Measurements from ENCODE around the gene FAM78A.

The FAM78A gene, protein sequence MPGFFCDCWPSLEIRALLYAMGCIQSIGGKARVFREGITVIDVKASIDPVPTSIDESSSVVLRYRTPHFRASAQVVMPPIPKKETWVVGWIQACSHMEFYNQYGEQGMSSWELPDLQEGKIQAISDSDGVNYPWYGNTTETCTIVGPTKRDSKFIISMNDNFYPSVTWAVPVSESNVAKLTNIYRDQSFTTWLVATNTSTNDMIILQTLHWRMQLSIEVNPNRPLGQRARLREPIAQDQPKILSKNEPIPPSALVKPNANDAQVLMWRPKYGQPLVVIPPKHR

DNA sequence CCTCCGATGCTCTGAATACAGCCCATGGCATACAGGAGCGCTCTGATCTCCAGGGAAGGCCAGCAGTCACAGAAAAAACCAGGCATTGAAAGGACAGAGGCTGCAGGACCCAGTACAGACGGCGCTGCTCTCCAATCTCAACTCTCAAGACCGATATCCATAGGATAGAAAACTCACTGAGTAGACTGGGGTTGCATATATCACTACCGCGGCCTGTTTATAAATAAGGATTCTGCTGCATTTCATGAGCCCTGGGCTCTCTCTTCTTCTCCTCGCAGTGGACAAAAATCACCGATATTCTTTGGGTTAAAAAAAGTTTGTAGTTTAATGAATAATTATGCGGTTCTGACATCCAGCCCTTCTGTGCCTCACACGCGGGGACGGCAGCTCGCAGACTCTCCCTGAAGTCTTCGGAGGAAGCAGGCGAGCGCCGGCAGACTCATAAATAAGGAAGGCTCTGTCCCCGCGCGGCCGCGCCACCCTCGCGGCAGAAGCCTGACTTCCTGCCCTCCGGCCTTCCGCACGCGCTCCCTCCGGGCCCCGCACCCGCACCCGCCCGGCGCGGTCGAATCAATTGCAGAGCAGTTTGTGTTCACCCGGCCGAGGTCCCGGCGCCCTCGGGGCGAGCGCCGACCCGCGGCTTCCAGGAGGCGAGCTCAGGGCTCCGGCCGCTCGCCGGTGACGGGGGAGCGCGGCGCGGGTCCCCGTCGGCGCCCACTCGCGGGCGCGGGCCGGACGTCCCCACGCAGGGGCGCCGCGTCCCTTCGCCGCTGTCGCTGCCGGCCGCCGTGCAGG, at the start of gene FAM78A:
TSS of gene FAM78A (minus strand) at position 417 of the 795 bp plus-strand sequence. CDS start at position 86, 331 bp downstream.
- DNase-seq (ENCODE audit: low spot score), result peak; percentile 74

DNA sequence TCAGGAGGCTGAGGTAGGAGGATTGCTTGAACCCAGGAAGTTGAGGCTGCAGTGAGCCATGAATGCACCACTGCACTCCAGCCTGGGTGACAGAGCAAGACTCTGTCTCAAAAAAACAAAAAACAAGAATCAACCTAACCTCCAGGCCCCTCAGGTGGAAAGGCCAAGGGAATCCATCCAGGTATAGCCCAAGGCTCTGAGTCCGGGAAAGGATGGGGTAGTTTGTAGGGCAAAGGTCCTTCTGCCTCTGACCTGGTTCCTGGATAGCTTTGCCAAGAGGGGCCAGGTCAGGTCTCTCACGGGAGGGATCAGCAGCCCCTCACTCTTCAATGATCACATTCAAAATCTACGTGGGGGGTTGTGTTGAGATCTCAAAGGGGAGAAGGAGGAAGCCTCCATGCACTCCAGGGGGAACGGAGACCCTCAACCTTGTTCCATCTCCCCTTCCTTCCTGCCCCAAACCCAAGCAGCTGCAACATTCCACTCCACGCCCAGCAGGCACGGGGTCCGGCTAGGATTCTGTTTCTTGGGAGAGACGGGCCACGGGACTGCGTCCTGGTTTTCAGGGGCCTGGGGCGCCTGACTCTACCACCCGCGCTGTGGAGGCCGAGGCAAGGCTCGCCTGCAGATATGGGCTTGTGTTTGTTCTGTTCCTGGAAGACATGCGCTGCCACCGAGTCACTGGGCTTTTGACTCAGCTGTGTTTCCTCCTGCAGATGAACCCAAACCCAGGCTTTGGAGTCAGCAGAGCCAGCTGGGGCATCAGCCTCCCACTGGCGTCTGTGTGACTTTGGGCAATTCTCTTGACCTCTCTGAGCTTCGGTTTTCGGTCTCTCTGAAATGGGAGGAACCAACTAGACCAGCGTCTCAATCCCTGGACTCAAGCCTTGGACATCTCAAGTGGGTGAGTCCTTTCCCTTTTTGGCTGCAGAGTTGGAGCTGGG, 48.7 kb upstream of the FAM78A start:
- no peak for DNase-seq (ENCODE audit: low spot score)

DNA sequence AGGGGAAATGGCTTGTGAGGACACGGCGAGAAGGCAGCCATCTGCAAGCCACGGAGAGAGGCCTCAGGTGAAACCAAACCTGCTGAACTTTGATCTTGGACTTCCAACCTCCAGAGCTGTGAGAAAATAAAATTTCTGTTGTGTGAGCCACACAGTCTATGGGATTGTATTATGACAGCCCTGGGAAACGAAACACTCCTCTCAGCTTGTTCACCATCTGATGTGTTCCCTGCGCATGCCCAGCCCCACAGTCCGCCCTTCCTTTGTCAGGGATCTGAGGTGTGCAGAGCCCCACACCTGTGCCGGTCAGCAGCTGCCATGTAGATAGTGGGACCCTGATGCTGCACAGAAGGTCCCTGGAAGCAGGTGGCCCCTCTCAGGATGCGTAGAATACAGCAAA, 47.3 kb upstream of the FAM78A start:
- no peak for DNase-seq (ENCODE audit: low spot score)

DNA sequence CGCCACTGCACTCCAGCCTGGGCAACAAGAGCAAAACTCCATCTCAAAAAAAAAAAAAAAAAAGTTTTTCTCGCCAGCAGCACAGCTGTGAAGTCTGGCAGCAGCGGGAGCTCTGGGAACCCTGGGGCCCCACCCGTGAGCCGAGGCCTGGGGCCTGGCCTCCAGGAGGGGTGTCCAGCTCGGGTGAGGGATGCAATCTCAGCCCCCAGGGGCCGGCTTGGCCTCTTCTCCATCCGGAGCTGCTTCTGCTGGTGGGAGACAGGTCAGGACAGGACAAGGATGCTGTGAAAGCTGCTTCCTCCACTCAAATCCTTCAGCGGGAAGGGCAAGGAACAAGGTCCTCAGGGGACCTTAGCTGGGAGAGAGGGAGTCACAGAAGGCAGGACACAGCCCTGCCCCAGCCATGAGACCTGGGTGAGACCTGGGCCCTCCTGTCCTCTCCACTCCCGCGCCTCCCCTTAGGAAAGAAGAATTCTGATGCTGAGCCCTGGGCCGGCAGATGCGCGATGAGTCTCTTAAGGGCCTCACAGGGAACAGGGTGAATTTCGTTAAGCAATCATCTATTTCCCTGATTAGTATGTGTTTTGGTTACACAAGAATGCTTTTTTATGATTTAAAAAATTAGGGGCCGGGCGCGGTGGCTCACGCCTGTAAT, 43.8 kb upstream of the FAM78A start:
- DNase-seq (ENCODE audit: low spot score), result no peak

DNA sequence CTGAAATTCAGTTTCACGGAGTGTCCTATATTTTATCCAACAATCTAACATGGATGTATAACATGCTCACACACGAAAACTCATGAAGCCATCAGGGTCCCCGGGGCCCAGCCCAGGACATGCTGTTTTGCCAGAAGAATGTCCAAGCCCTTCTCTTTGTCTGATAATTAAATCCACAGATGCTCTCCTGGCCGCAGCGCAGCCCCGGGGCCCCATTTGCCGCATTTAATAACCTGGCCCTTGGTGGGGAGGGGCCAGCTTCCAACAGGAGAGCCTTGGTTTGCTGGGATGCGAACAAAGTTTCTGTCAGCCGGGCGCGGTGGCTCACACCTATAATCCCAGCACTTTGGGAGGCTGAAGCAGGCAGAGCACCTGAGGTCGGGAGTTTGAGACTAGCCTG, 43.2 kb upstream of the FAM78A start:
- no peak for DNase-seq (ENCODE audit: low spot score)

DNA sequence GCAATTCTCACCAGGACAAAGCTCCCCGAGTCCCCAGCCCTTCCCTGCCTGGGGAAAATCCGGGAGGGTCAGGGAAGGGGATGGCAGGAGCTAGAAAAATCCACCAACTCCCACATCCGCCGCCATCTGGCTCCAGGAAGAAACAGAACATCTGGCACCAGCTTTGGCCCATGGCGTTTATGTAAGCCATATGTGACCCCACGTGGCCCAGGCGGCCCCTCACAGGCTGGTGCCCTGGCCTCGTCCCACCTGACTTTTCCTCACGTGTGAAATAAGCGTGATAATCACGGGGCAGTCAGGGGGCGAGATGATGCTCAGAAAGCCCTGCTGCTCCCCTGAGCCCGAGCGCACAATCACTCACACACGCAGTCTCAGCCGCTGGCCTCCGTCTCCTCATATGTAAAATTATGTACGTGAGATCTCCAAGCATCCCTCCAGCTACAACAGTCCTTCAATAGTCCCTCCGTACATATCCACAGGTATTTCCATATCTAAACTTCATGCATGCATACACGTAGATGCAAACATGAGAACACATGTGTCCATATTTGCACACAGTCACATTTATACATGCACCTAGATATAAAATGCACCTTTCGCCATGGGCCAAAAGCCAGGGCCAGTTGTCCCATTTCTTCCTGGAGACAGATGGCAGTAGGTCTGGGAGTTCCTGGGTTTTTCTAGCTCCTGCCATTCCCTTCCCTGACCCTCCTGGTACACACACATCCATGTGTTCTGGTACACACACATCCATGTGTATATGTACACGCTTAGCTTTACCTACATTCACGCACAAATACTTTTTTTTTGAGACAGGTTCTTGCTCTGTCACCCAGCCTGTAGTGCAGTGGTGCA, 42.1 kb upstream of the FAM78A start:
- no peak for DNase-seq (ENCODE audit: low spot score)

DNA sequence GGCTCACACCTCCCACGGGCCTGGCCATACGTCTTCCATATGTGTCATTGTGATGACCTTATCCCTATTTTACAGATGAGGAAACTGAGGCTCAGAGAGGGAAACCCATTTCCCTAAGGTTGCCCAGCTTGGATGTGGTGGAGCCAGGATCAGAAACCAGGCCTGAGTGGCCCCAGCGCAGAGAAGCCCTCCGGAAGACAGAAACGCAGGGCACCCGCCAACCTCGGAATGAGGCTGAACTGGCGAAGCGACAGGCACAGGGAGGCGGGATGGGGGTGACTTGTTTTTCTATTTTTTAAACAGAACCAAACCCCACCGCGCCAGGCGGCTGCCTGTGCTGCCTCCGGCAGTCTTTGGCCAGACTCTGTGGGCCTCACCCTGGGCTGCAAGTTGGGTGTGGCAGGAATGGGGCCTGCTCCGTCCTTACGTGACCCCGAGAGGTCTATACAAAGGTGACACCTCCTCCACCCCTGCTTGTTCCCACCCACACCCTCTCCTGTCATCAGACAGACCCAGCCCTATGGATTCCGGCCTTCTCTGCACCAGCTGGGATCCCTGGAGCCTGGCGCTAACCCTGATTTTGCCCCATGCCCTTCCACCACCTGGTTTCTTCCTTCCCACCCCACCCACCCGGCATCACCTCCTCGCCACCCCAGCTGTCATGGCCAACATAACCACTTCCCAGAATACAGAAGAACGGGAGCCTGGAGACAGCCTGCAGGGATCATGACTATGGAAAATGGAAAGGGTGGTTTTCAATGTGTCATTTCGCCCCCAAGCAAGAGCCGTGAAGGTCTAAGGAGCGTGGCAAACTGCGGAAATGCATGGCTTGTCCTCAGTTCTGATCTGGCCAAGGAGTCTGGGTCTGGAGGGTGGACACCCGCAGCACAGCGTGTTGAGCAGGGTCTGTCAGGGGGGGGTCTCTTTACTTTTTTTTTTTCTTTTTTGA, 36.8 kb upstream of the FAM78A start:
- no peak for DNase-seq (ENCODE audit: low spot score)

DNA sequence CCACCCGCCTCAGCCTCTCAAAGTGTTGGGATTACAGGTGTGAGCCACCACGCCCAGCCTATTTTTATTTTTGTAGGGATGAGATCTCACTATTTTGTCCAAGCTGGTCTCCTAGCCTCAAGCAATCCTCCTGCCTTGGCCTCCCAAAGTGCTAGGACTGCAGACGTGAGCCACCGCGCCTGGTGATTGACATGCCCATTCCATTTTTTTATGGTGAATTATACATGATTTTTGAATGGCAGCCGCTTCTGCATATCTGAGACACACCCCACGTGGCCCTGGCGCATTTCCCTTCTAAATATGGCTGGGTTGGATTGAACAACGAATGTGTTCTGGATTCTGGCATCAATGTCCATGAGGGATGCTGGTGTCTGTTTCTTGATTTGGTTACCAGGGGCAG, 35.9 kb upstream of the FAM78A start:
- DNase-seq (ENCODE audit: low spot score), result no peak

DNA sequence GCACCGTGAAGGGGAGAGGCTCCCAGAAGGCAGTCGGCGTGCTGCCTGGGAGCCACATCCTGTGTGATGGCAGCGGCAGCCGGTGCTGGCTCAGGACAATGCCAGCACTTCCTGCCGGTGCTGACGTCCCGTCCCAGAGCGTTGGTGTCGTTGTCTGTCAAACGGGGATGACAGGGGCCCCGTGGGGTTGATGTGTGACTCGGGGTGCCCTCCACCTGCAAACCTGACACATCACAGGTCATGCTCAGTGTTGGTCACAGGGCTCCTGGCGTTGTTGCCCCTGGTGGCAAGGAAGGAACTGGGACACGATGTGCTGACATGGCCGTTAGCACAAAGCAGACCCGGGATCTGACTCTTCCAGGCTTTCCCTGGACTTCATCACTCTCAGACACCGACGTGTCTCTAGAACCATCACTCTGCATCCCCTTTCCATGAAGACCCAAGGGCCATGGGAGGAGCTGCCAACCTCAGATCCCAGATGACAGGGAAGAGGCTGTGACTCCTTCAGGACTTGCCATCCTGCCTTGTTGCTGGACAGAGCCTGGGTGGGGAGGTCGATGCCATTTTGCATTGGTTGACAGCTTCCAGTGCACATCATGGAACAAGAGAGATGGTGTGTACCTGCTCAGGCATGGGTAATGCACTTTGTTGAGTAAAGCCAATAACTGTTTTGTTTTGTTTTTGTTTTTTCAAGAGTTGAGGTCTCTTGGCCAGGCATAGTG, 34.7 kb upstream of the FAM78A start:
- DNase-seq (ENCODE audit: low spot score), result no peak

DNA sequence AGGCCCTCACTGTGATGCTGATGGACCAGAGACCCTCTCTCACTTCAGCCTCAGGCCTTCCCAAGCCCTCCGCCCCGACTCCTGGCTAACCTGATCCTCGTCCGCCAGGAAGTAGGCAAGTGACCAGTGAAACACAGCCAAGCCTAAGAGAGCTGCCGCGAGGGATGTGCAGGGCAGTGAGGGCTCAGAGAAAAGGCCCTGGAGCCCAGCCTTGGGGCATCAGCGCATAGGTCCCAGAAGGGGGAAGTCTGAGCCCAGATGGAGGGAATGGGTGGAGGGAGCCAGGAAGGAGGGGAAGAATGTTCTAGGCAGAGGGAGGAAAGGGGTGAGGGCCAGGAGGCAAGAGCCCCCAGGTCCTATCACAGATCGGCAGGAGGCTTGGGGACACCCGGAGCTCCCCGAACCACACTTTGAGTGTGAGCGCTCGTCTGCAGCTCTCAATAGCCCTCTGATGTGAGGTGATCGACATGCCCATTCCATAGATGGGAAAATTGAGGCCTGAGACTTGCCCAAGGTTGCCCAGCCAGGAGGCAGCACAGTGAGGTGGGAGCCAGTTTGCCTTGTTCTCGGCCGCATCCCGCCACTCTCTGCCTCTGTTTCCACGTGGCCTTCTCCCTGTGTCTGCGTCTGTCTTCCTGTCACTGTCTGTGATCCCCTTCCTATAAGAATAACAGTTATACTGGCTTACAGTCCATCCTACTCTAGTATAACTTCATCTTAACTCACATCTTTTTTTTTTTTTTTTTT, 33.4 kb upstream of the FAM78A start:
- no peak for DNase-seq (ENCODE audit: low spot score)

DNA sequence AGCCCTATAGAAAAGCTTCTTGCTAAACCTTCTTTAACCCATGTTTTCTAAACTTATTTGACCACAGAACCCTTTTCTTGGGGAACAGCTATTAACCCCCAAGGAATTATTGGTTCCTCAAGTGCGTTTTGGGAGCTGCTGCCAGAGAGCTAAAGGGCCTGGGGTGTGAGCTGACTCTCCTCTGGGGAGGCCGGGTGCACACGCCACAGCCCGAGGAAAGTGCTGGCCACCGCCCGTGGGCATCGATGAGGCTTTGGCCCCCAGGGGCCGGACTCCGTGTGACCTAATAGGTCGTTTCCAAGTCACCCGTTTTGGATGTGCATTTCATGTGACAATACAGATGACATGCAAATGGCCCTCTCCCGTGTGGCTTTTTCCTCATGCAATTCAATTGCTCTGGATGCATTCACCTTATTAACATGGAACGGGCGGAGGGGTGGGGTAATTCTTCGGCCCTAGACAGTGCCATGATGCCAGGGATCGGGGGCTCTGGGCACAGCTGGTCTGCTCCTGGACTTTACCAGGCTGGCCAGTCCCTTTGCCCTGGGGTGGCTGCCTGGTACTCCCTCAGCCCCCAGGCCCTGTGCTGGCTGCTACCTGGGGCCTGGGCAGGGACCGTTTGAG, 32.7 kb upstream of the FAM78A start:
- no peak for DNase-seq (ENCODE audit: low spot score)

DNA sequence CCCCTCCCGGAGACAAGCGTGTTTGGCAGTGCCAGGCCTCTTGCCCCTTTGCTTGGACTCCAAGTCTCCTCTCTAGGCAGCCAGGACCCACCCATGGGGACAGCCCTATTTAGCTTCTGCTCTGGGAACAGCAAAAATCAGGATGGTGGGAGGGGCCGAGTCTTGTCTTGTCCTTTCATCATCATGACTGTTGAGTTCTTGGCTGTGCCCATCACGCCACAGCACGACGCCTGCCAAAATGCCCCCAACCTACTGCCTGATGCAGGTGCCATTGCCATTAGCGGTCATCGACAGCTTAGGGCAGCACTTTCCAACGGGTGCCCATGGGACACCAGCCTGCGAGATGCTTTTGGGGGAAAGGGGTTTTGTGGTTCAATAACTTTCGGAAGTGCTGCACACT, 32.1 kb upstream of the FAM78A start:
- DNase-seq (ENCODE audit: low spot score), result no peak

DNA sequence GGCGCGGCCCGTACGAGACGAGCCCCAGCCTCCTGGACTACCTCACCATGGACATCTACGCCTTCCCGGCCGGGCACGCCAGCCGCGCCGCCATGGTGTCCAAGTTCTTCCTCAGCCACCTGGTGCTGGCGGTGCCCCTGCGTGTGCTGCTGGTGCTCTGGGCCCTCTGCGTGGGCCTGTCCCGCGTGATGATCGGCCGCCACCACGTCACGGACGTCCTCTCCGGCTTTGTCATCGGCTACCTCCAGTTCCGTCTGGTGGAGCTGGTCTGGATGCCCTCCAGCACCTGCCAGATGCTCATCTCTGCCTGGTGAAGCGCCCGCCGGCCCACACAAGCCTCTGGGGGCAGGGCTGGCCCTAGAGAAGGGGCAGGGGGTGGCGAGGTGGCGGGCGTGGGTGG, 31.7 kb upstream of the FAM78A start:
- DNase-seq (ENCODE audit: low spot score), result no peak

DNA sequence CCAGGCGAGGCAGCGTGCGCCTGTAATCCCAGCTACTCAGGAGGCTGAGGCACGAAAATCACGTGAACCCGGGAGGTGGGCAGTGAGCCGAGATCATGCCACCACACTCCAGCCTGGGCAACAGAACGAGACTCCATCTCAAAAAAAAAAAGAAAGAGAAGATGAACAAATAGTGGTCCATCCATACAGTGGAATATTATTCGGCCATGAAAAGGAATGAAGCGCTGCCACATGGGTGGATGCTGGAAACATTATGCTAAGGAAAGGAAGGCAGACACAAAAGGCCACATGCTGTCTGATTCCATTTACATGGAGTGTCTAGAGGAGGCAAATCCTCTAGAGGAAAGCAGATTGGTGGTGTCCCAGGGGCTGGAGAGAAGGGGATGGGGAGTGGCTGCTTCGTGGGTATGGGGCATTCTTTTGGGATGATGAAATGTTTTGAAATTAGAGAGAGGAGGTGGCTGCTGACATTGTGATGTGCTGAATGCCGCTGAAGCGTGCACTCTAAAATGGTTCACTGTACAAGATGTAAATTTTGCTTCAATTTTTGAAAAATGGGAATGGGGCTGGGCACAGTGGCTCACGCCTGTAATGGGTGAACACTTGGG, 30.2 kb upstream of the FAM78A start:
- no peak for DNase-seq (ENCODE audit: low spot score)

DNA sequence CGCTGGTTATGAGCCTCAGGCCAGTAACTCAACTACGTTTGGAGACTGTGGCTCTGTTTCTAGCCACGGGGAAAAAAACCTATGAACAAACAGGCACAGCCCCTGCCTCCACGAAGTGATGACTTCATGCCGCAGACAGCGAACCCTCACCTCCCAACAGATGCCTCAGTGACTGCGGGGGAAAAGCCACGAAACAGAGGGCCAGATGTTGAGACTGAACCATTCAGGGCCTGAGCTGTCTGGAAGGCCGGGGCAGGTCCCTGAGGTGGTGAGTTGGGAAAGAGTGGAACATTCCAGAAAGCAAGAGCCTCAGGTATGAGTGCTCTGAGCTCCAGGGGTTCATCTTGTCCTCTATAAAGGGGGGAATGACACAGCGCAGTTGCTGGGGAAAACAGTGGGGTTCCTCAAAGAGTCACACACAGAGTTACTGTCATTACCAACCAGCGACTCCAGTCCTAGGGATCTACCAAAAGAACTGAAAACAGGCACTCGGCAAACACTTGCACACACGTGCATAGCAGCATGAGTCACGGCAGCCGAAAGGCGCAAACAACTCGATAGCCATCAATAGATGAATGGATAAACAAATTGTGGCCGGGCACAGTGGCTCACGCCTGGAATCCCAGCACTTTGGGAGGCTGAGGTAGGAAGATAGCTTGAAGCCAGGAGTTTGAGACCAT, 28.5 kb upstream of the FAM78A start:
- DNase-seq (ENCODE audit: low spot score), result no peak

DNA sequence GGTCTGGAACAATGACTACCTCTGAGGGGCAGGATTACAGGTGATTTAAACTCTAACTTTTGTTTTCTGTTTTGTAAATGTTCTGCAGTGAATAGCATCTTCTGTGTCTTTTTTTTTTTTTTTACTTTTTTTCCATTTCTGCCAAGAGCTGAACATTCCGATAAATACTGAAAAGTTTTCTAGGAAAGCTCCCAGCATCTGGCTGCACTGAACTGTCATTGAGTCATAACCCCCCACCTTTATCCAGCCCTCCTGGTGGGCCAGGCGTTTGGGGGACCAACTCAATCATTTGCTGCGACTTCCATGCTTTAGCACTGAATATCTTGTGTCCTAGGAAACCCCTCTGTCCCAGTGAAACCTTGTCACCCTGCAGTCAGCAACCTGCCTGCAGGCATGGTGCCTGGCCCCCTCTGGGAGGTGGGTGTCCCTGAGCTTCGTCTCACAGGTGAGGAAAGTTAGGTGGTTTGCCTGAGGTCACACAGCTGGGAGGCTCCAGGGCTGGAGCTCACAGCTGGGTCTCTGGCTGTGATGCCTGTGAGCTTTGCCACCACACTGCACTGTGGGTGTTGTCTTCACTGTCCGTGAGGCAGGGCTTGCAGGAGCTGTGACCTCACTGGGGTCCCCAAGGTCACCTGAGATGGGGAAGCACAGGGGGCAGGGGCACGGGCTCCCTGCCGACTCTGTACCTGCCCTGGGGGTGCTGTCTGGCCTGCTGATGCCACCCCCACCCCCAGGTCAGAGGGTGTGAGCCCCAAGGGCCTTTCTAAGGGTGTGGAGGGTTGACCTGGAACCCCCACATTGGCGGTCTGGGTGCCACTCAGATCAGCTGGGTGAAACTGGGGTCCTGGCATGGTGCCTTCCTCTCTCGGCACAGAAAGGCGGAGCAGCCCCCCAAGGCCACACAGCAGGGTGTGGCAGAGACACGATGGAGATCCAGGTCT, 27.3 kb upstream of the FAM78A start:
- DNase-seq (ENCODE audit: low spot score), result no peak
